SK-N-SH treated with all-trans-retinoic acid at 6 μM for 48 hours (cell line): ENCODE results near the gene ZNF512.

Experiments used
- RARB ChIP-seq: fragments of 250-450 bp; sonication (Bioruptor Pico); IDR thresholded peaks from 2 replicates; pipeline ENCODE4 v1.8.0; 2021; ENCODE audit warnings: mild to moderate bottlenecking, moderate library complexity
- ZFP30 ChIP-seq: fragments of 450-650 bp; formaldehyde crosslinking; IDR thresholded peaks from 2 replicates; pipeline ENCODE4 v1.5.0; 2022; ENCODE audit warnings: mild to moderate bottlenecking, moderate library complexity

- TF ChIP-seq RARB = no peak
- no peak for TF ChIP-seq ZFP30 (CRISPR knock-in tag)
These were observed 1.8 kb downstream of the ZNF512 start for GRCh38 chr2:27584597-27584996.
